GM23338 (cell line): ENCODE data around the gene EPHB3. TPM values are rescaled to one million over a fixed set of nuclear protein-coding genes. Genes with fewer than 3 reads are reported as not detected.

Experiments
- ATAC-seq: fragments of 200-7000 bp; cut with Tn5 transposase; 3 replicates; pipeline ENCODE4 v1.9.1; 2020
- DNase-seq: peaks from one replicate; pipeline ENCODE4 v3.0.0-alpha.2; 2015; ENCODE audit warnings: low spot score
- H2AFZ ChIP-seq: fragments of 200-600 bp; sonication (generic); 2 replicates; pipeline ENCODE4 v1.8.0; 2016; ENCODE audit warnings: antibody characterized with exemption, mild to moderate bottlenecking, moderate library complexity
- H3F3A ChIP-seq: fragments of 200-600 bp; sonication (generic); replicated peaks from 2 replicates; pipeline ENCODE4 v1.8.0; 2017; ENCODE audit warnings: antibody characterized with exemption, mixed run types, low read depth
- H3K27ac ChIP-seq: fragments of 200-600 bp; sonication (generic); 2 replicates; pipeline ENCODE4 v1.6.1; 2016; ENCODE audit warnings: low read depth
- H3K27me3 ChIP-seq: fragments of 200-600 bp; sonication (generic); 2 replicates; pipeline ENCODE4 v1.8.0; 2016; ENCODE audit warnings: mild to moderate bottlenecking, mixed run types, moderate library complexity; ENCODE audit not compliant: insufficient read depth
- H3K36me3 ChIP-seq: fragments of 200-600 bp; sonication (generic); 2 replicates; pipeline ENCODE4 v1.8.0; 2016; ENCODE audit warnings: mild to moderate bottlenecking; ENCODE audit not compliant: insufficient read depth
- H3K4me1 ChIP-seq: fragments of 200-600 bp; sonication (generic); 2 replicates; pipeline ENCODE4 v1.8.0; 2016; ENCODE audit warnings: mild to moderate bottlenecking, moderate library complexity; ENCODE audit not compliant: insufficient read depth
- H3K4me2 ChIP-seq: fragments of 200-600 bp; sonication (generic); 2 replicates; pipeline ENCODE4 v1.7.1; 2017; ENCODE audit warnings: mixed run types
- H3K4me3 ChIP-seq: fragments of 200-600 bp; sonication (generic); 2 replicates; pipeline ENCODE4 v1.6.1; 2016; ENCODE audit warnings: mixed run types
- H3K79me2 ChIP-seq: fragments of 200-600 bp; sonication (generic); replicated peaks from 2 replicates; pipeline ENCODE4 v1.8.0; 2017; ENCODE audit warnings: mild to moderate bottlenecking; ENCODE audit not compliant: insufficient read depth
- H3K9me2 ChIP-seq: fragments of 200-600 bp; sonication (generic); 2 replicates; pipeline ENCODE4 v1.8.0; 2017; ENCODE audit not compliant: insufficient read depth
- H4K20me1 ChIP-seq: fragments of 200-600 bp; sonication (generic); replicated peaks from 2 replicates; pipeline ENCODE4 v1.8.0; 2017; ENCODE audit warnings: mild to moderate bottlenecking; ENCODE audit not compliant: insufficient read depth
- H3K27ac Mint-ChIP-seq: 2 replicates; pipeline ENCODE4 v1.8.0; 2020; ENCODE audit warnings: inconsistent platforms, mild to moderate bottlenecking, moderate library complexity, mixed read lengths
- H3K27me3 Mint-ChIP-seq: 3 replicates; pipeline ENCODE4 v1.8.0; 2022; ENCODE audit warnings: low read depth, mild to moderate bottlenecking, moderate library complexity, mixed read lengths, inconsistent platforms; ENCODE audit not compliant: insufficient read depth, poor library complexity
- H3K36me3 Mint-ChIP-seq: 3 replicates; pipeline ENCODE4 v1.8.0; 2021; ENCODE audit warnings: low read depth, mild to moderate bottlenecking, inconsistent platforms, moderate library complexity, mixed read lengths
- H3K4me1 Mint-ChIP-seq: 3 replicates; pipeline ENCODE4 v1.8.0; 2020; ENCODE audit warnings: mild to moderate bottlenecking, inconsistent platforms, mixed read lengths
- H3K4me3 Mint-ChIP-seq: 3 replicates; pipeline ENCODE4 v1.8.0; 2021; ENCODE audit warnings: moderate library complexity, mild to moderate bottlenecking, inconsistent platforms, mixed read lengths
- H3K9me3 Mint-ChIP-seq: 3 replicates; pipeline ENCODE4 v1.8.0; 2020; ENCODE audit warnings: moderate library complexity, mild to moderate bottlenecking, inconsistent platforms, mixed read lengths
- CREB1 ChIP-seq: fragments of 250-450 bp; sonication (Bioruptor Pico); IDR thresholded peaks from 2 replicates; pipeline ENCODE4 v1.5.0; 2020; ENCODE audit warnings: low read depth, mild to moderate bottlenecking, moderate library complexity
- EZH2 ChIP-seq: fragments of 200-600 bp; sonication (generic); IDR thresholded peaks from one replicate; pipeline ENCODE4 v1.8.0; 2017; ENCODE audit warnings: antibody characterized with exemption, mild to moderate bottlenecking, low read depth; ENCODE audit not compliant: unreplicated experiment
- EZH2phosphoT487 ChIP-seq: fragments of 200-600 bp; sonication (generic); IDR thresholded peaks from one replicate; pipeline ENCODE4 v1.8.1; 2018; ENCODE audit warnings: antibody characterized with exemption; ENCODE audit not compliant: unreplicated experiment
- JUNB ChIP-seq: IDR thresholded peaks from one replicate; pipeline ENCODE4 v1.6.1; 2016; ENCODE audit warnings: antibody characterized with exemption; ENCODE audit not compliant: unreplicated experiment
- NANOG ChIP-seq: IDR thresholded peaks from 2 replicates; pipeline ENCODE4 v1.6.1; 2016; ENCODE audit warnings: antibody characterized with exemption, borderline replicate concordance
- POLR2AphosphoS5 ChIP-seq: IDR thresholded peaks from 2 replicates; pipeline ENCODE4 v1.6.1; 2016; ENCODE audit warnings: antibody characterized with exemption, low read depth
- STAT1 ChIP-seq: IDR thresholded peaks from one replicate; pipeline ENCODE4 v1.6.1; 2016; ENCODE audit warnings: antibody characterized with exemption; ENCODE audit not compliant: unreplicated experiment
- ZNF114 ChIP-seq: fragments of 250-450 bp; sonication (Bioruptor Pico); IDR thresholded peaks from 2 replicates; pipeline ENCODE4 v1.5.0; 2020; ENCODE audit warnings: mild to moderate bottlenecking, moderate library complexity
- ZNF331 ChIP-seq: fragments of 250-450 bp; sonication (Bioruptor Pico); IDR thresholded peaks from 2 replicates; pipeline ENCODE4 v1.5.0; 2020; ENCODE audit warnings: low read depth, mild to moderate bottlenecking, moderate library complexity
- polyA plus RNA-seq: library from polyadenylated mRNA; unstranded; fragments of >200 nt; fragmentation: Nextera tagmentation; extraction: Ambion mirVana; gene quantifications from 2 replicates; pipeline ENCODE4 v1.2.1, GENCODE V29; 2016
- total RNA-seq: library from RNA; depleted of rRNA; stranded (reverse); fragments of >200 nt; shearing (Covaris generic); gene quantifications from 2 replicates; pipeline ENCODE4 v1.2.3, GENCODE V29; 2014
- TF ChIP-seq, protein P1 (sequence below): fragments of 250-450 bp; sonication (Bioruptor Pico); IDR thresholded peaks from 2 replicates; pipeline ENCODE4 v1.5.0; 2020; ENCODE audit warnings: mild to moderate bottlenecking, moderate library complexity
- TF ChIP-seq, protein P2 (sequence below), 2 experiments: fragments of 200-600 bp in 1 of 2; sonication (generic) in 1 of 2; conservative IDR thresholded peaks; 2 replicates each; pipeline versions ENCODE4 v1.5.1 to v1.6.1; 2016 to 2017; ENCODE audit warnings: antibody characterized with exemption in 2 of 2, low read depth in 2 of 2, mild to moderate bottlenecking in 2 of 2, moderate library complexity in 1 of 2
- TF ChIP-seq, protein P3 (sequence below): IDR thresholded peaks from one replicate; pipeline ENCODE4 v1.6.1; 2018; ENCODE audit warnings: antibody characterized with exemption; ENCODE audit not compliant: unreplicated experiment
- TF ChIP-seq, protein P4 (sequence below): IDR thresholded peaks from 2 replicates; pipeline ENCODE4 v1.6.1; 2016; ENCODE audit warnings: antibody characterized with exemption

EPHB3 gene
- total and polyA plus RNA-seq, 2 experiments from 2014 or later = 0.57 to 2.0 TPM

DNA sequence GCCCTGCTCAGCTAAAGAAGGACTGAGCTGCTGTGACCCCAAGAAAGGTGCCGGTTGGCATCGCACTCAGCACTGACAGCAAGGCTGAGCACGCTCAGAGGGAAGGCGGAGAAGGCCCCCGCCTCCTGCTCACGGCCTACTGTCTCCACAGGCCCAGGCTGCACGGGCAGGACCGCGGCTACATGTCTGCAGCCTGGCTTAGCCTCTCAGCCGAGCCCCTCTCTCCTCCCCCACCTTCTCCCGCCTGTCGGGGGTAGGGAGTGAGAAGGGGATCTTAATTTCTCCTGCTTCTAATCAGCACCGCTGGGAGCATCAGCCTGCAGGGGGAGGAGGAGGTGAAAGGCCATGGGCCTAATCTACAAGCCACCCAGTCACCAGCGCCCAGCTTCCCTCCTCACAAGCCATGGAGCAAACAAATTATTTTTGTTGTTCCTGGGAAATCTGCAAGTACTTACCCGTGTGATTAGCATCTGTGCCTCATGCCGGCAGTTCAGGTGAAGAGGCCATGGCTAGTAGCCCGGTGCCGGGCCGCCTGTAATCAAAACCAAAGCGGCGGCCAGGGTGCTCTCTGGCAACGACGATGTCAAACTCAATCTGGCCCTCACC lies 68.1 kb downstream of the EPHB3 start:
- H3K4me1 ChIP-seq = peaks cover 8% of the 10 kb centered on the region
- no peaks in the 10 kb centered on the region for H3K36me3 ChIP-seq
- ATAC-seq (peak; percentile 73), DNase-seq (peak; percentile 49)
- Mint-ChIP-seq H3K36me3 (no peaks in the 10 kb centered on the region; the same call in 2 of the 3 replicates), H3K9me3 (no peaks in the 10 kb centered on the region; the same call in 2 of the 3 replicates), H3K4me1 (peaks cover 58% of the 10 kb centered on the region), H3K27ac (no peak overlapping the region), H3K27me3 (peaks cover 34% of the 10 kb centered on the region), H3K4me3 (no peak overlapping the region)
- H2AFZ ChIP-seq = peak overlapping the region; percentile 90
- no peaks in the 10 kb centered on the region for H3K79me2 ChIP-seq
- no peak for TF ChIP-seq POLR2AphosphoS5
- no peak for TF ChIP-seq ZNF331 (CRISPR knock-in tag)
- TF ChIP-seq JUNB = no peak
- no peak for TF ChIP-seq EZH2phosphoT487
- TF ChIP-seq, protein P1, sequence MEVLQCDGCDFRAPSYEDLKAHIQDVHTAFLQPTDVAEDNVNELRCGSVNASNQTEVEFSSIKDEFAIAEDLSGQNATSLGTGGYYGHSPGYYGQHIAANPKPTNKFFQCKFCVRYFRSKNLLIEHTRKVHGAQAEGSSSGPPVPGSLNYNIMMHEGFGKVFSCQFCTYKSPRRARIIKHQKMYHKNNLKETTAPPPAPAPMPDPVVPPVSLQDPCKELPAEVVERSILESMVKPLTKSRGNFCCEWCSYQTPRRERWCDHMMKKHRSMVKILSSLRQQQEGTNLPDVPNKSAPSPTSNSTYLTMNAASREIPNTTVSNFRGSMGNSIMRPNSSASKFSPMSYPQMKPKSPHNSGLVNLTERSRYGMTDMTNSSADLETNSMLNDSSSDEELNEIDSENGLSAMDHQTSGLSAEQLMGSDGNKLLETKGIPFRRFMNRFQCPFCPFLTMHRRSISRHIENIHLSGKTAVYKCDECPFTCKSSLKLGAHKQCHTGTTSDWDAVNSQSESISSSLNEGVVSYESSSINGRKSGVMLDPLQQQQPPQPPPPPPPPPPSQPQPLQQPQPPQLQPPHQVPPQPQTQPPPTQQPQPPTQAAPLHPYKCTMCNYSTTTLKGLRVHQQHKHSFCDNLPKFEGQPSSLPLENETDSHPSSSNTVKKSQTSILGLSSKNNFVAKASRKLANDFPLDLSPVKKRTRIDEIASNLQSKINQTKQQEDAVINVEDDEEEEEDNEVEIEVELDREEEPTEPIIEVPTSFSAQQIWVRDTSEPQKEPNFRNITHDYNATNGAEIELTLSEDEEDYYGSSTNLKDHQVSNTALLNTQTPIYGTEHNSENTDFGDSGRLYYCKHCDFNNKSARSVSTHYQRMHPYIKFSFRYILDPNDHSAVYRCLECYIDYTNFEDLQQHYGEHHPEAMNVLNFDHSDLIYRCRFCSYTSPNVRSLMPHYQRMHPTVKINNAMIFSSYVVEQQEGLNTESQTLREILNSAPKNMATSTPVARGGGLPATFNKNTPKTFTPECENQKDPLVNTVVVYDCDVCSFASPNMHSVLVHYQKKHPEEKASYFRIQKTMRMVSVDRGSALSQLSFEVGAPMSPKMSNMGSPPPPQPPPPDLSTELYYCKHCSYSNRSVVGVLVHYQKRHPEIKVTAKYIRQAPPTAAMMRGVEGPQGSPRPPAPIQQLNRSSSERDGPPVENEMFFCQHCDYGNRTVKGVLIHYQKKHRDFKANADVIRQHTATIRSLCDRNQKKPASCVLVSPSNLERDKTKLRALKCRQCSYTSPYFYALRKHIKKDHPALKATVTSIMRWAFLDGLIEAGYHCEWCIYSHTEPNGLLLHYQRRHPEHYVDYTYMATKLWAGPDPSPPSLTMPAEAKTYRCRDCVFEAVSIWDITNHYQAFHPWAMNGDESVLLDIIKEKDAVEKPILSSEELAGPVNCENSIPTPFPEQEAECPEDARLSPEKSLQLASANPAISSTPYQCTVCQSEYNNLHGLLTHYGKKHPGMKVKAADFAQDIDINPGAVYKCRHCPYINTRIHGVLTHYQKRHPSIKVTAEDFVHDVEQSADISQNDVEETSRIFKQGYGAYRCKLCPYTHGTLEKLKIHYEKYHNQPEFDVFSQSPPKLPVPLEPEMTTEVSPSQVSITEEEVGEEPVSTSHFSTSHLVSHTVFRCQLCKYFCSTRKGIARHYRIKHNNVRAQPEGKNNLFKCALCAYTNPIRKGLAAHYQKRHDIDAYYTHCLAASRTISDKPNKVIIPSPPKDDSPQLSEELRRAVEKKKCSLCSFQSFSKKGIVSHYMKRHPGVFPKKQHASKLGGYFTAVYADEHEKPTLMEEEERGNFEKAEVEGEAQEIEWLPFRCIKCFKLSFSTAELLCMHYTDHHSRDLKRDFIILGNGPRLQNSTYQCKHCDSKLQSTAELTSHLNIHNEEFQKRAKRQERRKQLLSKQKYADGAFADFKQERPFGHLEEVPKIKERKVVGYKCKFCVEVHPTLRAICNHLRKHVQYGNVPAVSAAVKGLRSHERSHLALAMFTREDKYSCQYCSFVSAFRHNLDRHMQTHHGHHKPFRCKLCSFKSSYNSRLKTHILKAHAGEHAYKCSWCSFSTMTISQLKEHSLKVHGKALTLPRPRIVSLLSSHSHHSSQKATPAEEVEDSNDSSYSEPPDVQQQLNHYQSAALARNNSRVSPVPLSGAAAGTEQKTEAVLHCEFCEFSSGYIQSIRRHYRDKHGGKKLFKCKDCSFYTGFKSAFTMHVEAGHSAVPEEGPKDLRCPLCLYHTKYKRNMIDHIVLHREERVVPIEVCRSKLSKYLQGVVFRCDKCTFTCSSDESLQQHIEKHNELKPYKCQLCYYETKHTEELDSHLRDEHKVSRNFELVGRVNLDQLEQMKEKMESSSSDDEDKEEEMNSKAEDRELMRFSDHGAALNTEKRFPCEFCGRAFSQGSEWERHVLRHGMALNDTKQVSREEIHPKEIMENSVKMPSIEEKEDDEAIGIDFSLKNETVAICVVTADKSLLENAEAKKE (CRISPR knock-in tag) = no peak
- no peak for TF ChIP-seq STAT1
- no peak for TF ChIP-seq NANOG
- no peak for TF ChIP-seq ZNF114
- TF ChIP-seq EZH2 = no peak
- no peak for TF ChIP-seq CREB1 (CRISPR knock-in tag)
- TF ChIP-seq, protein P2, sequence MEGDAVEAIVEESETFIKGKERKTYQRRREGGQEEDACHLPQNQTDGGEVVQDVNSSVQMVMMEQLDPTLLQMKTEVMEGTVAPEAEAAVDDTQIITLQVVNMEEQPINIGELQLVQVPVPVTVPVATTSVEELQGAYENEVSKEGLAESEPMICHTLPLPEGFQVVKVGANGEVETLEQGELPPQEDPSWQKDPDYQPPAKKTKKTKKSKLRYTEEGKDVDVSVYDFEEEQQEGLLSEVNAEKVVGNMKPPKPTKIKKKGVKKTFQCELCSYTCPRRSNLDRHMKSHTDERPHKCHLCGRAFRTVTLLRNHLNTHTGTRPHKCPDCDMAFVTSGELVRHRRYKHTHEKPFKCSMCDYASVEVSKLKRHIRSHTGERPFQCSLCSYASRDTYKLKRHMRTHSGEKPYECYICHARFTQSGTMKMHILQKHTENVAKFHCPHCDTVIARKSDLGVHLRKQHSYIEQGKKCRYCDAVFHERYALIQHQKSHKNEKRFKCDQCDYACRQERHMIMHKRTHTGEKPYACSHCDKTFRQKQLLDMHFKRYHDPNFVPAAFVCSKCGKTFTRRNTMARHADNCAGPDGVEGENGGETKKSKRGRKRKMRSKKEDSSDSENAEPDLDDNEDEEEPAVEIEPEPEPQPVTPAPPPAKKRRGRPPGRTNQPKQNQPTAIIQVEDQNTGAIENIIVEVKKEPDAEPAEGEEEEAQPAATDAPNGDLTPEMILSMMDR (conservative IDR thresholded peaks at IDR 0.05; ENCODE audit: low read depth in 2 of 2) = no peak
- TF ChIP-seq, protein P3, sequence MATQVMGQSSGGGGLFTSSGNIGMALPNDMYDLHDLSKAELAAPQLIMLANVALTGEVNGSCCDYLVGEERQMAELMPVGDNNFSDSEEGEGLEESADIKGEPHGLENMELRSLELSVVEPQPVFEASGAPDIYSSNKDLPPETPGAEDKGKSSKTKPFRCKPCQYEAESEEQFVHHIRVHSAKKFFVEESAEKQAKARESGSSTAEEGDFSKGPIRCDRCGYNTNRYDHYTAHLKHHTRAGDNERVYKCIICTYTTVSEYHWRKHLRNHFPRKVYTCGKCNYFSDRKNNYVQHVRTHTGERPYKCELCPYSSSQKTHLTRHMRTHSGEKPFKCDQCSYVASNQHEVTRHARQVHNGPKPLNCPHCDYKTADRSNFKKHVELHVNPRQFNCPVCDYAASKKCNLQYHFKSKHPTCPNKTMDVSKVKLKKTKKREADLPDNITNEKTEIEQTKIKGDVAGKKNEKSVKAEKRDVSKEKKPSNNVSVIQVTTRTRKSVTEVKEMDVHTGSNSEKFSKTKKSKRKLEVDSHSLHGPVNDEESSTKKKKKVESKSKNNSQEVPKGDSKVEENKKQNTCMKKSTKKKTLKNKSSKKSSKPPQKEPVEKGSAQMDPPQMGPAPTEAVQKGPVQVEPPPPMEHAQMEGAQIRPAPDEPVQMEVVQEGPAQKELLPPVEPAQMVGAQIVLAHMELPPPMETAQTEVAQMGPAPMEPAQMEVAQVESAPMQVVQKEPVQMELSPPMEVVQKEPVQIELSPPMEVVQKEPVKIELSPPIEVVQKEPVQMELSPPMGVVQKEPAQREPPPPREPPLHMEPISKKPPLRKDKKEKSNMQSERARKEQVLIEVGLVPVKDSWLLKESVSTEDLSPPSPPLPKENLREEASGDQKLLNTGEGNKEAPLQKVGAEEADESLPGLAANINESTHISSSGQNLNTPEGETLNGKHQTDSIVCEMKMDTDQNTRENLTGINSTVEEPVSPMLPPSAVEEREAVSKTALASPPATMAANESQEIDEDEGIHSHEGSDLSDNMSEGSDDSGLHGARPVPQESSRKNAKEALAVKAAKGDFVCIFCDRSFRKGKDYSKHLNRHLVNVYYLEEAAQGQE = no peak
- TF ChIP-seq, protein P4, sequence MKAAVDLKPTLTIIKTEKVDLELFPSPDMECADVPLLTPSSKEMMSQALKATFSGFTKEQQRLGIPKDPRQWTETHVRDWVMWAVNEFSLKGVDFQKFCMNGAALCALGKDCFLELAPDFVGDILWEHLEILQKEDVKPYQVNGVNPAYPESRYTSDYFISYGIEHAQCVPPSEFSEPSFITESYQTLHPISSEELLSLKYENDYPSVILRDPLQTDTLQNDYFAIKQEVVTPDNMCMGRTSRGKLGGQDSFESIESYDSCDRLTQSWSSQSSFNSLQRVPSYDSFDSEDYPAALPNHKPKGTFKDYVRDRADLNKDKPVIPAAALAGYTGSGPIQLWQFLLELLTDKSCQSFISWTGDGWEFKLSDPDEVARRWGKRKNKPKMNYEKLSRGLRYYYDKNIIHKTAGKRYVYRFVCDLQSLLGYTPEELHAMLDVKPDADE = no peak
- H3F3A ChIP-seq = no peaks in the 10 kb centered on the region
- no peaks in the 10 kb centered on the region for H3K9me2 ChIP-seq
- H3K27me3 ChIP-seq = no peaks in the 10 kb centered on the region
- no peak overlapping the region for H3K27ac ChIP-seq
- no peak overlapping the region for H3K4me3 ChIP-seq
- H3K4me2 ChIP-seq = no peak overlapping the region
- H4K20me1 ChIP-seq = no peaks in the 10 kb centered on the region
